Heart right ventricle (tissue), 16 donors: ENCODE results near the gene UTP4. TPM values are rescaled to one million over a fixed set of nuclear protein-coding genes. Genes with fewer than 3 reads are reported as not detected.

Experiments used
- ATAC-seq, 8 donors: fragments of 200-7000 bp; cut with Tn5 transposase; one replicate each; pipeline ENCODE4 v1.9.1; 2020; ENCODE audit warnings: mild to moderate bottlenecking in 8 of 8, moderate library complexity in 8 of 8, moderate number of reproducible peaks in 1 of 8
- DNase-seq, 2 donors: peaks; one replicate each; pipeline ENCODE4 v3.0.0-alpha.2; 2020
- H3K27ac ChIP-seq, 10 donors: fragments of 200-600 bp; sonication (generic) in 2 of 10; one replicate each; pipeline versions ENCODE4 v1.5.0 to v1.8.0; 2020 to 2022; ENCODE audit warnings: mild to moderate bottlenecking in 3 of 10
- H3K27me3 ChIP-seq, 7 donors: fragments of 200-600 bp; one replicate each; pipeline ENCODE4 v1.8.0; 2021 to 2022; ENCODE audit warnings: mild to moderate bottlenecking in 2 of 7
- H3K36me3 ChIP-seq, 9 donors: fragments of 200-600 bp; sonication (generic) in 1 of 9; one replicate each; pipeline versions ENCODE4 v1.5.0 to v1.8.0; 2020 to 2022; ENCODE audit warnings: mild to moderate bottlenecking in 2 of 9
- H3K4me1 ChIP-seq, 9 donors: fragments of 200-600 bp; sonication (generic) in 1 of 9; one replicate each; pipeline versions ENCODE4 v1.5.0 to v1.8.0; 2020 to 2022; ENCODE audit warnings: mild to moderate bottlenecking in 4 of 9
- H3K4me3 ChIP-seq, 10 donors: fragments of 200-600 bp; sonication (generic) in 2 of 10; one replicate each; pipeline versions ENCODE4 v1.5.0 to v1.8.0; 2020 to 2022; ENCODE audit warnings: mild to moderate bottlenecking in 7 of 10, moderate library complexity in 2 of 10
- H3K9me3 ChIP-seq, 11 donors: fragments of 200-600 bp in 10 of 11; sonication (generic) in 2 of 11; one replicate each; pipeline versions ENCODE4 v1.5.0 to v1.8.0; 2013 to 2022; ENCODE audit warnings: mild to moderate bottlenecking in 2 of 11, control low read depth in 1 of 11, moderate library complexity in 1 of 11
- WGBS, 2 donors: extraction: QIAGEN DNeasy Blood & Tissue Kit; methylation state at CpG; one replicate each; pipeline ENCODE4 v1.1.7; 2013; ENCODE audit warnings: inconsistent platforms in 1 of 2; 5-methylcytosine and 5-hydroxymethylcytosine counted together
- intact Hi-C, 10 donors: fragments of 100-400 bp; cut with DNase I; formaldehyde crosslinking; loops; one replicate each; pipeline versions ENCODE4 v1.11.1 to v1.14.2; 2022
- polyA plus RNA-seq, 2 donors: library from polyadenylated mRNA; stranded (reverse); fragments of 200-250 nt; gene quantifications; one replicate each; pipeline ENCODE4 v1.2.3, GENCODE V29; 2013
- total RNA-seq, 10 donors: library from RNA; stranded (reverse); fragmentation: NEBNext Ultra II Directional in 3 of 10; extraction: Animal tissue kit (Norgen Biotek cat#: 25700) in 3 of 10; gene quantifications; one replicate each; pipeline versions ENCODE4 v1.2.1 to v1.2.4, GENCODE V29; 2021 to 2023
- TF ChIP-seq, protein P1 (sequence below), 9 donors: fragments of 200-600 bp; sonication (generic) in 2 of 9; IDR thresholded peaks; one replicate each; pipeline versions ENCODE4 v1.5.0 to v1.8.0; 2021 to 2022; ENCODE audit warnings: antibody characterized with exemption in 9 of 9, mild to moderate bottlenecking in 5 of 9, moderate library complexity in 1 of 9
- donor health status: Arrhythmogenic right ventricular cardiomyopathy.
- donor health status: ischemic (EF 13 %, LVEDD 7.1; RV severe dilation, severe dysfunction).
- donor health status: healthy with polysubstance abuse.
- donor health status: DM: no; HTN: yes; CAD: no.
- donor health status: DM: no; HTN: no; CAD: no.
- donor health status: ischemic (EF 25% LVEDD 6.9; RV normal size, moderate dysfunction).
- donor health status: ischemic (EF 25% LVEDD 5.7; RV mildly dilated, moderate dysfunction).
- donor health status: healthy.
- donor health status: DM: yes; HTN: yes; CAD: no.
- donor health status: Ischemic cardiomyopathy.
- donor health status: ischemic (EF 35%, LVEDD 5.7; RV mildly dilated, moderate dysfunction).
- donor health status: nonischemic (EF 11% LVEDD 7.7; RV severe dilation, severe dysfunction).
- donor health status: DM: yes; HTN: yes; CAD: no.
- donor health status: PGD.
- donor health status: ischemic (EF 29% LVEDD 5.4; RV normal size, mild dysfunction).
- donor health status: nonischemic (EF 23%, LVEDD 6.1; RV moderate dilation, normal function).

UTP4 gene
- total and polyA plus RNA-seq, 12 donors: 13.0 to 32.8 (median 25.9) TPM

DNA sequence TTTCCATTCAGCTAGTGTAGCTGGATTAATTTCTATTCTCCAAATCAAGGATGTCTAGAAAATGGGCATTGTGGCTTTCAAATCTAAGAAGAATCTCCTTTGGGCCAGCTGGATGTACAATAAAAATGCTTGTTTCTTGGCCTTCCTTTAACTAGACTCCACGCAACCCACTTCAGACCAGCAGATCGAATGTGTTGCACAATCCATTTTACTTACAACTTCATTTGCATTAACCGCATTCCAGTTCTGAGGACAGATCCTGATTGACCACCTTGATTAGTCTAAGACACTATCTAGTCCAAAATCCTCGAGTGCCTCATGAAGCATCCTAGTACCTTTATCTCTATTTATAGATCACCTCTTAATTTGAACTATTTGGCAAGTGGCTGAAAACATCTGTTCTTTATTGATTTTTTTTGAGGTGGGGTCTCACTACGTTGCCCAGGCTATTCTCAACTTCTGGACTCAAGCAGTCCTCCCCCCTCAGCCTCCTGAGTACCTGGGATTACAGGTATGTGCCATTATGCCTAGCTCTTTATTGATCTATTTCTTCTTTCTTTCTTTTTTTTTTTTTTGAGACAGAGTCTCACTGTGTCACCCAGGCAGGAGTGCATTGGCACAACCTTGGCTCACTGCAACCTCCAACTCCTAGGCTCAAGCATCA is 47.3 kb upstream of the UTP4 start:
- TF ChIP-seq, protein P1, sequence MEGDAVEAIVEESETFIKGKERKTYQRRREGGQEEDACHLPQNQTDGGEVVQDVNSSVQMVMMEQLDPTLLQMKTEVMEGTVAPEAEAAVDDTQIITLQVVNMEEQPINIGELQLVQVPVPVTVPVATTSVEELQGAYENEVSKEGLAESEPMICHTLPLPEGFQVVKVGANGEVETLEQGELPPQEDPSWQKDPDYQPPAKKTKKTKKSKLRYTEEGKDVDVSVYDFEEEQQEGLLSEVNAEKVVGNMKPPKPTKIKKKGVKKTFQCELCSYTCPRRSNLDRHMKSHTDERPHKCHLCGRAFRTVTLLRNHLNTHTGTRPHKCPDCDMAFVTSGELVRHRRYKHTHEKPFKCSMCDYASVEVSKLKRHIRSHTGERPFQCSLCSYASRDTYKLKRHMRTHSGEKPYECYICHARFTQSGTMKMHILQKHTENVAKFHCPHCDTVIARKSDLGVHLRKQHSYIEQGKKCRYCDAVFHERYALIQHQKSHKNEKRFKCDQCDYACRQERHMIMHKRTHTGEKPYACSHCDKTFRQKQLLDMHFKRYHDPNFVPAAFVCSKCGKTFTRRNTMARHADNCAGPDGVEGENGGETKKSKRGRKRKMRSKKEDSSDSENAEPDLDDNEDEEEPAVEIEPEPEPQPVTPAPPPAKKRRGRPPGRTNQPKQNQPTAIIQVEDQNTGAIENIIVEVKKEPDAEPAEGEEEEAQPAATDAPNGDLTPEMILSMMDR (IDR thresholded peaks at IDR 0.05): no peak
- DNase-seq (no peak), ATAC-seq (no peak)
- intact Hi-C loops: loop anchor here in 1 of 10 donors (10.0 kb wide), 1 partner anchor 110 kb away; no protein-coding TSS in a partner anchor
- WGBS, 2 donors: 89 to 90% methylated on average over 5 of the region's 5 CpGs
- H3K9me3 ChIP-seq: no peaks in the 10 kb centered on the region
- H3K4me1 ChIP-seq: peaks cover 0 to 34% (median 15%) of the 10 kb centered on the region in 9 donors
- no peak overlapping the region for H3K4me3 ChIP-seq
- peaks cover 0 to 20% (median 0%) of the 10 kb centered on the region in 9 donors for H3K36me3 ChIP-seq
- no peak overlapping the region for H3K27ac ChIP-seq
- H3K27me3 ChIP-seq: no peaks in the 10 kb centered on the region

DNA sequence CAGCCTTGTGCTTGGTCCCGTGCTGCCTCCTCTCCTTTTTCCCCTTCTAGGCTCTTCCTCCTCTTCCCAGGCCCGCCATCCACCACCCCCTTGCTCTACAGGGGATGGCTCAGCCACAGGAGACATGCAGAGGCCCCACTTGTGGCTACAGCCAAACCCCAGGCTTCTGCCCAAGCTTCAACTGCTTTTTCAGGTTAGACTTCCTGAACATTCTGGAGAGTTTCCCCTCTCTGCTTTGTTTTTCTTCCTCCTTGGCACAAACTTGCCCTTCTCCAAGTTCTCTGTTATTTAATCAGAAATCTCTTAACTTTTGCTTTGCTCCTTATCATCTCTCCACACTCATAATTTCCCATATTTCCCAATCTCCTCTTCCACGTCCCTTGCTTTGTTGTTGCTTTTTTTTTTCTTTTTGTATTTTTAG is 45.3 kb upstream of the UTP4 start:
- intact Hi-C loops: loop anchor here in 1 of 10 donors (10.0 kb wide), 1 partner anchor 112 kb away; no protein-coding TSS in a partner anchor
- no peak overlapping the region for H3K27ac ChIP-seq
- TF ChIP-seq, protein P1 (IDR thresholded peaks at IDR 0.05): no peak
- H3K4me3 ChIP-seq: no peak overlapping the region
- H3K36me3 ChIP-seq: peaks cover 0 to 20% (median 0%) of the 10 kb centered on the region in 9 donors
- peaks cover 0 to 38% (median 15%) of the 10 kb centered on the region in 9 donors for H3K4me1 ChIP-seq
- DNase-seq: no peak
- 64 to 68% methylated on average over 3 of the region's 3 CpGs for WGBS, 2 donors
- ATAC-seq: no peak
- no peaks in the 10 kb centered on the region for H3K27me3 ChIP-seq
- H3K9me3 ChIP-seq: no peaks in the 10 kb centered on the region

DNA sequence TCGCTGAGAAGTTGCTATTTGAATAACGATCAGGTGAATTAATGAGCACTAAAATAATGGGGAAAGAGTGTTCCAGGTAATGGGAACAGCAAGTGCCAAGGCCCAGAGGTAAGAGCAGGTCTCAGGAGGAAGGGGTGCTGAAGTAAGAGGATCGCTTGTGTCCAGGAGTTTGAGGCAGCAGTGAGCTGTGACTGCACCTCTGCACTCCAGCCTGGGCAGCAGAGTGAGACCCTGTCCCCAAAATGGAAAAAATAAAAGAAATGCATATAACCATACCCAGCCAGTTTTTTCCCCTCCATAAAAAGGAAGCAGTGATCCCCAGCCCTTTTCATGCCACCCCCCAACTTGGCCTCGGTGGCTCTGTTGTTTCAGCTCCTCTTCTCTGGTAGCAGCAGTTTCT is 43.8 kb upstream of the UTP4 start:
- intact Hi-C loops: loop anchor here in 1 of 10 donors (10.0 kb wide), 1 partner anchor 114 kb away; no protein-coding TSS in a partner anchor
- DNase-seq: no peak
- peaks cover 0 to 38% (median 15%) of the 10 kb centered on the region in 9 donors for H3K4me1 ChIP-seq
- peak overlapping the region in 1 of 10 donors; percentile 59 for H3K27ac ChIP-seq
- no peak overlapping the region for H3K4me3 ChIP-seq
- no peaks in the 10 kb centered on the region for H3K27me3 ChIP-seq
- no peaks in the 10 kb centered on the region for H3K9me3 ChIP-seq
- TF ChIP-seq, protein P1 (IDR thresholded peaks at IDR 0.05): no peak
- 83 to 90% methylated on average over 4 of the region's 4 CpGs for WGBS, 2 donors
- H3K36me3 ChIP-seq: peaks cover 0 to 16% (median 0%) of the 10 kb centered on the region in 9 donors
- no peak for ATAC-seq

DNA sequence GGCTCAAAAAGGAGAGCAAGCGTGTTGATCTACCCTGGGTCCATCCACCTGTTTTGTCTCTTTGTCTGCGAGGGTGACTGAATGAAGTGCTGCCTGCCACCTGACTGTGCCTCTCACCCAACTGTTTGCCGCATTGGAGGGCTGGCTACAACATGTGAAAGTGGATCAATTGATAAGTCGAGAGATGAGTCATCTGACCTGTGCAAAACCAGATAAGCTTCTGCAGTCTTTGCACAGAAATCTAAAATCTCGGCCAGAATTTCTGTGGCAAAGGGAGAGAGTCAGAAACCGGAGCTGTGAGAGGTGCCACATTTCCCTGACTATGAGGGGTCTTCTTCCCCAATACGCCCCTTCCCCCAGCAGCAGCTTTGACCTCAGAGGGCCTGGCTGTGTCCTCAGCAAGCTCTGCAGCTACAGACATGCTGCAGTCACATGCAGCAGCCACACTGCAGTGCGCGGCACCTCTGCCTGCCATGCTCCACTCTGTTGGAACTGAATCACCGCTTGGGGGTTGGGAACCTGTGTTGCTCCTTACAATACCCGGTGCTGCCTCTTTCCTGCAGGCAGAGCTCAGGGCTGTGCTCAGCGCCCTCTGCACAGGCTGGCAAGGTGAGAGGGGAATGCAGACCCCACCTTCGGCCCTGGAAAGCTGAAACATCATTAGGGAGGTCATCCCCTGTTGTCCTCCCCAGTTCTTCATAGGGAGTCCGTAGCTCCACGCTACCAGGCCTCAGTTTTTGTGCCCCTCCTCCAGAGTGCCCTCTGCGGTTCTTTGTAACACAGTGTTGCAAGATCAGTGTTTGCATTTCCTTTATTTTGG is 43.1 kb upstream of the UTP4 start:
- 45 to 53% methylated on average over 16 of the region's 16 CpGs for WGBS, 2 donors
- Histone ChIP-seq H3K4me1 (peaks cover 0 to 33% (median 15%) of the 10 kb centered on the region in 9 donors), H3K27me3 (no peaks in the 10 kb centered on the region), H3K36me3 (peaks cover 0 to 13% (median 0%) of the 10 kb centered on the region in 9 donors), H3K27ac (peak overlapping the region in 5 of 10 donors; percentile 14 to 59 (median 39)), H3K4me3 (no peak overlapping the region), H3K9me3 (no peaks in the 10 kb centered on the region)
- no peak for DNase-seq
- ATAC-seq: peak in 6 of 8 donors; percentile 39 to 61 (median 49)
- TF ChIP-seq, protein P1 (IDR thresholded peaks at IDR 0.05): no peak
- intact Hi-C loops: loop anchor here in 1 of 10 donors (10.0 kb wide), 1 partner anchor 114 kb away; no protein-coding TSS in a partner anchor
